ENCODE measurements around the gene SORL1.

SORL1 gene

GRCh38 chr11:121426476-121427399, 25.4 kb upstream of the SORL1 start:
- DNase-seq = peak; percentile 27

GRCh38 chr11:121427400-121427744, 24.7 kb upstream of the SORL1 start:
- no peak for DNase-seq

GRCh38 chr11:121429556-121429955, 22.6 kb upstream of the SORL1 start:
- DNase-seq = no peak

GRCh38 chr11:121431820-121432526, 20.1 kb upstream of the SORL1 start:
- DNase-seq = no peak

- DNase-seq = no peak
These were observed 17.0 kb upstream of the SORL1 start for GRCh38 chr11:121435132-121435531.

- DNase-seq = no peak
These were observed 16.3 kb upstream of the SORL1 start for GRCh38 chr11:121435551-121436511.

GRCh38 chr11:121437018-121437685, 15.0 kb upstream of the SORL1 start:
- no peak for DNase-seq

- no peak for DNase-seq
These were observed 14.4 kb upstream of the SORL1 start for GRCh38 chr11:121437686-121438078.

GRCh38 chr11:121439337-121439736, 12.8 kb upstream of the SORL1 start:
- no peak for DNase-seq

- no peak for DNase-seq
These were observed 12.4 kb upstream of the SORL1 start for GRCh38 chr11:121439759-121440158.

GRCh38 chr11:121441521-121441920, 10.6 kb upstream of the SORL1 start:
- DNase-seq = no peak

- DNase-seq = no peak
These were observed 8.3 kb upstream of the SORL1 start for GRCh38 chr11:121443688-121444275.

- DNase-seq = no peak
These were observed 7.6 kb upstream of the SORL1 start for GRCh38 chr11:121444526-121444925.

GRCh38 chr11:121445071-121445768, 6.9 kb upstream of the SORL1 start:
- no peak for DNase-seq

- DNase-seq = no peak
These were observed 5.4 kb upstream of the SORL1 start for GRCh38 chr11:121446752-121447156.

GRCh38 chr11:121448011-121448410, 4.1 kb upstream of the SORL1 start:
- no peak for DNase-seq

- DNase-seq = no peak
These were observed 3.6 kb upstream of the SORL1 start for GRCh38 chr11:121448431-121448941.

- DNase-seq = no peak
These were observed 3.0 kb upstream of the SORL1 start for GRCh38 chr11:121449123-121449522.

- no peak for DNase-seq
These were observed 2.5 kb upstream of the SORL1 start for GRCh38 chr11:121449626-121450025.

GRCh38 chr11:121450401-121450800, 1.7 kb upstream of the SORL1 start:
- DNase-seq = no peak
